GM18907 (cell line): Measurements from ENCODE around the gene ACSL3.
A peak's percentile ranks its signal among the peaks of the same experiment; 100 is the strongest.

Experiments
- ATAC-seq: cut with Tn5 transposase; IDR thresholded peaks from one replicate; pipeline ENCODE4 v1.9.1; 2021; ENCODE audit warnings: mild to moderate bottlenecking, moderate library complexity; ENCODE audit not compliant: unreplicated experiment

The ACSL3 gene

GRCh38 chr2:222878877-222879603, 18.2 kb downstream of the ACSL3 start:
- no peak for ATAC-seq

GRCh38 chr2:222879604-222879933, 18.7 kb downstream of the ACSL3 start:
- no peak for ATAC-seq

GRCh38 chr2:222882484-222882928, 21.7 kb downstream of the ACSL3 start:
- no peak for ATAC-seq

- no peak for ATAC-seq
These were observed 22.6 kb downstream of the ACSL3 start for GRCh38 chr2:222883420-222883819.

GRCh38 chr2:222884114-222884771, 23.4 kb downstream of the ACSL3 start:
- ATAC-seq = no peak

- no peak for ATAC-seq
These were observed 24.1 kb downstream of the ACSL3 start for GRCh38 chr2:222884805-222885424.

- ATAC-seq = no peak
These were observed 26.3 kb downstream of the ACSL3 start for GRCh38 chr2:222887124-222887523.

- ATAC-seq = no peak
These were observed 27.9 kb downstream of the ACSL3 start for GRCh38 chr2:222888716-222889115.

- ATAC-seq = no peak
These were observed 31.1 kb downstream of the ACSL3 start for GRCh38 chr2:222891890-222892289.

GRCh38 chr2:222892321-222892720, 31.5 kb downstream of the ACSL3 start:
- no peak for ATAC-seq

- no peak for ATAC-seq
These were observed 31.9 kb downstream of the ACSL3 start for GRCh38 chr2:222892761-222893160.

- no peak for ATAC-seq
These were observed 32.9 kb downstream of the ACSL3 start for GRCh38 chr2:222893716-222894115.

GRCh38 chr2:222895144-222895543, 34.3 kb downstream of the ACSL3 start:
- no peak for ATAC-seq

- ATAC-seq = no peak
These were observed 37.1 kb downstream of the ACSL3 start for GRCh38 chr2:222897898-222898297.

- no peak for ATAC-seq
These were observed 38.8 kb downstream of the ACSL3 start for GRCh38 chr2:222899413-222900181.

GRCh38 chr2:222900354-222900753, 39.5 kb downstream of the ACSL3 start:
- no peak for ATAC-seq

- no peak for ATAC-seq
These were observed 41.8 kb downstream of the ACSL3 start for GRCh38 chr2:222902660-222903059.

GRCh38 chr2:222903234-222904220, 42.7 kb downstream of the ACSL3 start:
- peak; percentile 93 for ATAC-seq

- no peak for ATAC-seq
These were observed 43.9 kb downstream of the ACSL3 start for GRCh38 chr2:222904557-222905258.

- no peak for ATAC-seq
These were observed 46.2 kb downstream of the ACSL3 start for GRCh38 chr2:222907048-222907447.
